ENCODE results near the gene ACADVL. TPM values are rescaled to one million over a fixed set of nuclear protein-coding genes. Genes with fewer than 3 reads are reported as not detected.

ACADVL gene
- total RNA-seq, 1 donor from 2014 or later = 354 TPM

GRCh38 chr17:7186241-7186640 lies 33.5 kb upstream of the ACADVL start:
- Mint-ChIP-seq H3K27ac (ENCODE audit: unreplicated experiment) (no peak overlapping the region), H3K27me3 (ENCODE audit: unreplicated experiment) (no peaks in the 10 kb centered on the region), H3K4me3 (ENCODE audit: unreplicated experiment) (no peak overlapping the region), H3K9me3 (ENCODE audit: unreplicated experiment) (no peaks in the 10 kb centered on the region), H3K36me3 (ENCODE audit: unreplicated experiment) (peaks cover 19% of the 10 kb centered on the region), H3K4me1 (ENCODE audit: unreplicated experiment) (no peaks in the 10 kb centered on the region)
- no peak for TF ChIP-seq CTCF (IDR thresholded peaks at IDR 0.05)
- no peak for DNase-seq (ENCODE audit: extremely low spot score, unreplicated experiment)

DNA sequence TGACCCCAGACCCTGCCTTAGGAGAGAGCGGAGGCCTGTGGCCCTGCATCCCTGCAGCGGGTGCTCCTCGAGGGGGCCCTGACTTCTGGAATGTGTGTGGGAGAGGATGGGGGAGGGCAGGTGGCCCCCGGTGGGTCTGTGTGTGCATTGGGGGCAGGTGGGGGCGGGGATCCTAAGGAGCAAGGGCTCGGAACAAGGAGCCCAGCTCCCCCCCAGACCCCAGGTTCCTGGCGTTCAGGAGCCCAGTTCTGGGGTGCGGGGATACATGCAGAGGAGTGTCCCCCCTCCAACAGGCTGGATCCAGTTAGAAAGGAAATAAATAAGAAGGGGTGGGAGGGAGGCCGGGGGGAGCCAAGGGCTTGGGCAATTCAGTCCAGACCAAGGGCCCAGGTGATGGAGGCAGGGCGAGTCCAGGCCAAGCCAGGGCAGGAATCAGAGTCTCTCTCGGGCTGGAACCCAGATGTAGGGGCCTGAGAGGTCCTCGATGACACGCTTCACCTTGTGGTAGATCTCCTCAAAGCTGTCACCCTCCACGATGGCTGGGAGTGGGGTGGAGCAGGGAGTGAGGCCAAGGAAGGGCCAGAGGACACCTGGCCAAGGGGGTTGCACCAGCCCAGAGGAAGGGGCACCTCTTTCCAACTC lies 29.3 kb upstream of the ACADVL start:
- Mint-ChIP-seq H3K4me3 (ENCODE audit: unreplicated experiment) (no peak overlapping the region), H3K36me3 (ENCODE audit: unreplicated experiment) (peaks cover 31% of the 10 kb centered on the region), H3K27ac (ENCODE audit: unreplicated experiment) (no peak overlapping the region), H3K4me1 (ENCODE audit: unreplicated experiment) (no peaks in the 10 kb centered on the region), H3K9me3 (ENCODE audit: unreplicated experiment) (no peaks in the 10 kb centered on the region), H3K27me3 (ENCODE audit: unreplicated experiment) (no peaks in the 10 kb centered on the region)
- DNase-seq (ENCODE audit: extremely low spot score, unreplicated experiment) = no peak
- no peak for TF ChIP-seq CTCF (IDR thresholded peaks at IDR 0.05)

DNA sequence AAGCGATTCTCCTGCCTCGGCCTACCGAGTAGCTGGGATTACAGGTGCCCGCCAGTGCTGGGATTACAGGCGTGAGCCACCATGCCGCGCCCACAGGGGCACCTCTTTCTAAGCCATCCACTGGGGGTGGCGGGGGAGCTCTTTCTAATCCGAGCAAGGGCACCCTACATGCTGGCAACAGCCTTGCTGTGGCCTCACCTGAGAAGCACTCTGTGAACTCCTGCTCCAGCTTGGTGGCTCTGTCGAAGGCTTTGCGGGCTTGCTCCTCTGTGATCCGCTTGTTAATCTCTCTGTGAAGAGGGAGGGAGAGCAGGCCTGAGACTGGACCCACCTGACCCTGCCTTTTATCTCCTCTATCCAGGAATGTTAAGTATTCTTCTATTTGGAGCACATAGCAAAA lies 28.7 kb upstream of the ACADVL start:
- Mint-ChIP-seq H3K9me3 (ENCODE audit: unreplicated experiment) (no peaks in the 10 kb centered on the region), H3K27ac (ENCODE audit: unreplicated experiment) (no peak overlapping the region), H3K4me3 (ENCODE audit: unreplicated experiment) (no peak overlapping the region), H3K4me1 (ENCODE audit: unreplicated experiment) (no peaks in the 10 kb centered on the region), H3K27me3 (ENCODE audit: unreplicated experiment) (no peaks in the 10 kb centered on the region), H3K36me3 (ENCODE audit: unreplicated experiment) (peaks cover 32% of the 10 kb centered on the region)
- no peak for DNase-seq (ENCODE audit: extremely low spot score, unreplicated experiment)
- no peak for TF ChIP-seq CTCF (IDR thresholded peaks at IDR 0.05)

DNA sequence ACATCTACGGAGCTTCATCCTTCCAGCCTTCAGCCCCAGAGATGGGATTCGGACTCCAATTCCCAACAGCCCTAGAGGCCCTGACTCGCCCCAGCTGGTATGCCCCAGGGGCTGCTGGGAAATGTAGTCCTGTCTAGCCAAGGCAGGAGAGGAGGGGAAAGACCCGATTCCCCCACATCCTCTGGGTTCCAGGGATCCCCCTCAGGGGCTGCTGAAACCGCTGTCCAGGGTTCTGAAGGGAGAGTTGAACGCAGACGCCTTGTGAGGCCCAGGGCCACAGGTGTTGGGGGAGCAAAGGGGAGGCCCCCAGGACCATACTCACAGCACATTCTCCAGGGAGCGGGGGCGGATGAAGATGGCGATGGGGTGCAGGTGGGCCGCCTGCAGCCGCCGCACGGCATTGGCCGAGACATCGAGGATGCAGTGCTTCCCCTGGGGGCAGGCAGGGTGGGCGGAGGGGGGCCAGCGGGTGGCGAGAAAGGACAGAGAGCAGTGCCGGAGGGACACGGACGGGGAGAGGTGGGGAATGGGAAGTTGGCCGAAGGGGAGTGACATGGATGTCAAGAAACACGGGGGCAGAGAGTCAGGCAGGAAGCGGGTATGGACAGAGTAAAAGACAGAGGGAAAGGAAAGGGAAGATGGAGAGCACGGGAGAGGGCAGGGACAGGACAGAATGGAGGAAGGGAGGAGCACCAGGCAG lies 28.0 kb upstream of the ACADVL start:
- H3K36me3 Mint-ChIP-seq (ENCODE audit: unreplicated experiment) = peaks cover 33% of the 10 kb centered on the region
- H3K9me3 Mint-ChIP-seq (ENCODE audit: unreplicated experiment) = no peaks in the 10 kb centered on the region
- no peak overlapping the region for H3K4me3 Mint-ChIP-seq (ENCODE audit: unreplicated experiment)
- H3K4me1 Mint-ChIP-seq (ENCODE audit: unreplicated experiment) = no peaks in the 10 kb centered on the region
- no peaks in the 10 kb centered on the region for H3K27me3 Mint-ChIP-seq (ENCODE audit: unreplicated experiment)
- no peak for TF ChIP-seq CTCF (IDR thresholded peaks at IDR 0.05)
- no peak for DNase-seq (ENCODE audit: extremely low spot score, unreplicated experiment)
- H3K27ac Mint-ChIP-seq (ENCODE audit: unreplicated experiment) = no peak overlapping the region

GRCh38 chr17:7192271-7192937 lies 27.3 kb upstream of the ACADVL start:
- no peak for TF ChIP-seq CTCF (IDR thresholded peaks at IDR 0.05)
- DNase-seq (ENCODE audit: extremely low spot score, unreplicated experiment) = no peak
- H3K9me3 Mint-ChIP-seq (ENCODE audit: unreplicated experiment) = no peaks in the 10 kb centered on the region
- H3K36me3 Mint-ChIP-seq (ENCODE audit: unreplicated experiment) = peaks cover 33% of the 10 kb centered on the region
- H3K27me3 Mint-ChIP-seq (ENCODE audit: unreplicated experiment) = no peaks in the 10 kb centered on the region
- no peak overlapping the region for H3K4me3 Mint-ChIP-seq (ENCODE audit: unreplicated experiment)
- no peaks in the 10 kb centered on the region for H3K4me1 Mint-ChIP-seq (ENCODE audit: unreplicated experiment)
- H3K27ac Mint-ChIP-seq (ENCODE audit: unreplicated experiment) = no peak overlapping the region

Data from osteocyte (in vitro differentiated cells).